GM12878 (cell line): Measurements from ENCODE around the gene AP1S3. TPM values are rescaled to one million over a fixed set of nuclear protein-coding genes. Genes with fewer than 3 reads are reported as not detected.

Experiments used
- ATAC-seq: fragments of 200-7000 bp; cut with Tn5 transposase; 3 replicates; pipeline ENCODE4 v1.9.1; 2020; ENCODE audit warnings: mild to moderate bottlenecking, moderate library complexity
- BruUV-seq: library from RNA; stranded (reverse); fragments of 400-500 nt; replicated peaks from 2 replicates; lab custom pipeline; 2021; lab: Mats Ljungman, UMichigan
- CTCF ChIA-PET: fragments of 300-600 bp; sonication (Branson Sonifier 250); formaldehyde crosslinking; extraction: SDS; loops from one replicate; lab custom pipeline; 2021; ENCODE audit warnings: inconsistent platforms; lab: Yijun Ruan, JAX
- POLR2A ChIA-PET: fragments of 350-600 bp; formaldehyde crosslinking; extraction: SDS; loops from one replicate; lab custom pipeline; 2021; ENCODE audit warnings: inconsistent platforms; lab: Charles Lee
- RAD21 ChIA-PET: fragments of 300-600 bp; sonication (Branson Sonifier 250); formaldehyde crosslinking; loops from one replicate; lab custom pipeline; 2023; ENCODE audit warnings: antibody characterized with exemption; ENCODE audit not compliant: unreplicated experiment; lab: Charles Lee
- SMC1A ChIA-PET: fragments of 300-600 bp; sonication (Branson Sonifier 250); formaldehyde crosslinking; loops from one replicate; lab custom pipeline; 2023; ENCODE audit not compliant: unreplicated experiment, uncharacterized antibody; lab: Charles Lee
- DNase-seq: peaks from one replicate; pipeline ENCODE4 v3.0.0-alpha.2; 2011; ENCODE audit warnings: low read depth, low spot score
- FAIRE-seq: peaks from 3 replicates; lab custom pipeline; 2011; peaks lifted over from hg19 to GRCh38; lab: Jason Lieb, UNC
- H2AFZ ChIP-seq: 2 replicates; pipeline ENCODE4 v1.6.0; 2011; ENCODE audit warnings: low read depth, low read length, control low read depth; ENCODE audit not compliant: control insufficient read depth
- H3K27ac ChIP-seq: 2 replicates; pipeline ENCODE4 v1.5.1; 2011; ENCODE audit warnings: control low read depth; ENCODE audit not compliant: control insufficient read depth, insufficient read depth
- H3K27me3 ChIP-seq, 2 experiments: replicated peaks in 1 of 2; 2 replicates each; pipeline versions ENCODE4 v1.6.0 to v1.6.1; 2011; ENCODE audit warnings: low read length in 1 of 2; ENCODE audit not compliant: control insufficient read depth in 2 of 2, insufficient read depth in 2 of 2
- H3K36me3 ChIP-seq, 2 experiments: 2 replicates each; pipeline ENCODE4 v1.5.1; 2011; ENCODE audit warnings: low read length in 1 of 2; ENCODE audit not compliant: control insufficient read depth in 2 of 2, insufficient read depth in 2 of 2
- H3K4me1 ChIP-seq: 2 replicates; pipeline ENCODE4 v1.6.1; 2011; ENCODE audit warnings: mild to moderate bottlenecking, low read length, moderate library complexity, mixed read lengths; ENCODE audit not compliant: control insufficient read depth, insufficient read depth
- H3K4me2 ChIP-seq: 2 replicates; pipeline ENCODE4 v1.6.0; 2011; ENCODE audit warnings: control low read depth; ENCODE audit not compliant: control insufficient read depth, insufficient read depth
- H3K4me3 ChIP-seq: fragments of 200-600 bp; sonication (generic); 2 replicates; pipeline ENCODE4 v1.5.1; 2016
- H3K79me2 ChIP-seq: 2 replicates; pipeline ENCODE4 v1.6.0; 2011; ENCODE audit warnings: low read length; ENCODE audit not compliant: control insufficient read depth, insufficient read depth
- H3K9ac ChIP-seq: 2 replicates; pipeline ENCODE4 v1.8.0; 2011; ENCODE audit warnings: low read length, control low read depth, mixed read lengths; ENCODE audit not compliant: control insufficient read depth, insufficient read depth
- H3K9me3 ChIP-seq: replicated peaks from 3 replicates; pipeline ENCODE4 v1.5.1; 2011; ENCODE audit warnings: mild to moderate bottlenecking, low read length; ENCODE audit not compliant: control insufficient read depth, insufficient read depth
- H4K20me1 ChIP-seq: 2 replicates; pipeline ENCODE4 v1.6.0; 2011; ENCODE audit not compliant: control insufficient read depth, insufficient read depth
- CBX3 ChIP-seq: fragments of 200-600 bp; sonication (generic); IDR thresholded peaks from 2 replicates; pipeline ENCODE4 v1.6.1; 2016; ENCODE audit warnings: low read depth, borderline replicate concordance
- HDGF ChIP-seq: fragments of 450-650 bp; IDR thresholded peaks from 2 replicates; pipeline ENCODE4 v1.6.1; 2016; ENCODE audit warnings: antibody characterized with exemption
- NFYB ChIP-seq: IDR thresholded peaks from 2 replicates; pipeline ENCODE4 v1.6.1; 2011; ENCODE audit warnings: low read depth, mild to moderate bottlenecking, low read length, improper control_type of control experiment, moderate library complexity; ENCODE audit not compliant: insufficient read depth
- RCOR1 ChIP-seq: conservative IDR thresholded peaks from 2 replicates; pipeline ENCODE4 v1.6.1; 2012; ENCODE audit warnings: low read depth, low read length, improper control_type of control experiment
- SIN3A ChIP-seq: IDR thresholded peaks from 2 replicates; pipeline ENCODE4 v1.6.1; 2012; ENCODE audit warnings: low read depth, low read length, improper control_type of control experiment
- SMC3 ChIP-seq: IDR thresholded peaks from 2 replicates; pipeline ENCODE4 v1.6.1; 2011; ENCODE audit warnings: low read length, improper control_type of control experiment, borderline replicate concordance
- SREBF1 ChIP-seq: IDR thresholded peaks from 2 replicates; pipeline ENCODE4 v1.6.1; 2012; ENCODE audit warnings: mild to moderate bottlenecking, low read length
- WRNIP1 ChIP-seq: IDR thresholded peaks from 2 replicates; pipeline ENCODE4 v1.6.1; 2011; ENCODE audit warnings: low read depth, low read length, improper control_type of control experiment, borderline replicate concordance
- WGBS: methylation state at CpG from one replicate; pipeline ENCODE4 v1.1.6; 2016; ENCODE audit warnings: low lambda C conversion rate; ENCODE audit not compliant: insufficient replicate concordance, insufficient coverage; ENCODE audit errors: missing lambda C conversion rate; 5-methylcytosine and 5-hydroxymethylcytosine counted together
- in situ Hi-C: fragments of 300-500 bp; cut with MboI; formaldehyde crosslinking; loops from 9 replicates; pipeline ENCODE4 v1.14.3; 2018; ENCODE audit warnings: mixed read lengths
- intact Hi-C: fragments of 100-400 bp; cut with micrococcal nuclease; formaldehyde crosslinking; loops from one replicate; pipeline ENCODE4 v1.14.2; 2022; ENCODE audit not compliant: unreplicated experiment
- polyA plus RNA-seq, 11 experiments: library from polyadenylated mRNA; depleted of rRNA in 4 of 11; unstranded in 6 of 11; stranded (reverse) in 5 of 11; fragments of >200 nt; fragmentation: Nextera tagmentation in 4 of 11; fragmentation: Illumina TruSeq in 1 of 11; extraction: Ambion mirVana in 4 of 11; extraction: Trizol in 1 of 11; gene quantifications; 1 replicate in 1 of 11; 2 replicates in 10 of 11; pipeline versions ENCODE4 v1.2.1 to v1.2.3, GENCODE V29; 2011 to 2016; ENCODE audit warnings: inconsistent platforms in 2 of 11, missing spikeins in 2 of 11, low read depth in 1 of 11
- total RNA-seq, 4 experiments: library from RNA; depleted of rRNA in 3 of 4; stranded (reverse); fragments of >200 nt in 3 of 4; fragmentation: Illumina TruSeq in 1 of 4; extraction: Trizol in 1 of 4; gene quantifications; 2 replicates each; pipeline versions ENCODE4 v1.2.1 to v1.2.3, GENCODE V29; 2013 to 2021
- TF ChIP-seq, protein P1 (sequence below): fragments of 450-650 bp; formaldehyde crosslinking; IDR thresholded peaks from 2 replicates; pipeline ENCODE4 v1.5.0; 2022; ENCODE audit warnings: mild to moderate bottlenecking, missing genetic modification characterization
- TF ChIP-seq, protein P2 (sequence below): fragments of 450-650 bp; formaldehyde crosslinking; IDR thresholded peaks from 2 replicates; pipeline ENCODE4 v1.4.0; 2020; ENCODE audit warnings: mild to moderate bottlenecking, moderate library complexity
- TF ChIP-seq, protein P3 (sequence below), 3 experiments: IDR thresholded peaks in 2 of 3; conservative IDR thresholded peaks in 1 of 3; 2 replicates each; pipeline ENCODE4 v1.5.1; 2011; ENCODE audit warnings: low read depth in 3 of 3, low read length in 3 of 3, mild to moderate bottlenecking in 3 of 3, control low read depth in 2 of 3, moderate library complexity in 2 of 3, inconsistent platforms in 1 of 3, mixed read lengths in 1 of 3; ENCODE audit not compliant: control insufficient read depth in 2 of 3, insufficient read depth in 1 of 3; ENCODE audit errors: extremely low read depth in 1 of 3

Gene AP1S3
- total and polyA plus RNA-seq, 10 of the 15 experiments (the other 5 are each of a cell fraction or from before 2014, with no cell fraction given): 2.6 to 14.3 (median 9.2) TPM

DNA sequence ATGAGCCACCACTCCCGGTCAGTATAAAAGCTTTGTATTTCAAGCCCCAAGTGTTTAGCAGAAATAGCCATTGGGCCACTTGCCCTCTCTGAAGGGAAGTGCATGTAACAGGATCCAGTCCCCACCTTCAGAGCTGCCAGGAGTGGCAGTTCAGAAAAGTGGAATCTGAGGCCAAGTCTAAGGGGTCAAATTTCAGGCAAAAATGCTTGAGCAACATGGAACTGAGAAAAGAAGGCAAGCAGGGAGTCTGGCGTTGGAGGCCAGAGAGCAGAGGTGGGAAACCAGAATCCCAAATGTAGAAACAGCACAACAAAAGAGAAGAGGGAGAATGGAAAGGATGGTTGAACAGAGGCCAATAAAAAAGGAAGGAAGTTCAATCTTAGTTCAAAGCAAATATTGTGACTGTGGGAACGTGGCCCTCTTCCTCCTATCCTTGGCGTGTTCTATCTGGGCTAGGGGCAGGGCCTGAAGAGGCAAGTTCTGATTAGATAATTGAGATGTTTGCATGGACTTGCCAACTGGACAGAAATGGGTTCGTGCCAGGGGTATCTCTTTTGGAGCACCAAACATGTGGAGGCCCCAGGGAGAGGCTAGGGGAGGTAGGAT lies 102.2 kb downstream of the AP1S3 start:
- Histone ChIP-seq H3K9me3 (no peaks in the 10 kb centered on the region; the same call in 2 of the 3 replicates), H4K20me1 (no peaks in the 10 kb centered on the region), H3K27me3 (no peaks in the 10 kb centered on the region), H3K36me3 (no peaks in the 10 kb centered on the region), H2AFZ (no peak overlapping the region), H3K9ac (no peak overlapping the region), H3K4me3 (no peak overlapping the region)
- no peak for ATAC-seq
- ChIA-PET POLR2A (no interaction called here), SMC1A (no interaction called here)
- 34% methylated on average over 5 of the region's 5 CpGs for WGBS
- in situ Hi-C loops (no loop called here), intact Hi-C loops (no loop called here)
- no TSS peak for BruUV-seq
- TF ChIP-seq, protein P1, sequence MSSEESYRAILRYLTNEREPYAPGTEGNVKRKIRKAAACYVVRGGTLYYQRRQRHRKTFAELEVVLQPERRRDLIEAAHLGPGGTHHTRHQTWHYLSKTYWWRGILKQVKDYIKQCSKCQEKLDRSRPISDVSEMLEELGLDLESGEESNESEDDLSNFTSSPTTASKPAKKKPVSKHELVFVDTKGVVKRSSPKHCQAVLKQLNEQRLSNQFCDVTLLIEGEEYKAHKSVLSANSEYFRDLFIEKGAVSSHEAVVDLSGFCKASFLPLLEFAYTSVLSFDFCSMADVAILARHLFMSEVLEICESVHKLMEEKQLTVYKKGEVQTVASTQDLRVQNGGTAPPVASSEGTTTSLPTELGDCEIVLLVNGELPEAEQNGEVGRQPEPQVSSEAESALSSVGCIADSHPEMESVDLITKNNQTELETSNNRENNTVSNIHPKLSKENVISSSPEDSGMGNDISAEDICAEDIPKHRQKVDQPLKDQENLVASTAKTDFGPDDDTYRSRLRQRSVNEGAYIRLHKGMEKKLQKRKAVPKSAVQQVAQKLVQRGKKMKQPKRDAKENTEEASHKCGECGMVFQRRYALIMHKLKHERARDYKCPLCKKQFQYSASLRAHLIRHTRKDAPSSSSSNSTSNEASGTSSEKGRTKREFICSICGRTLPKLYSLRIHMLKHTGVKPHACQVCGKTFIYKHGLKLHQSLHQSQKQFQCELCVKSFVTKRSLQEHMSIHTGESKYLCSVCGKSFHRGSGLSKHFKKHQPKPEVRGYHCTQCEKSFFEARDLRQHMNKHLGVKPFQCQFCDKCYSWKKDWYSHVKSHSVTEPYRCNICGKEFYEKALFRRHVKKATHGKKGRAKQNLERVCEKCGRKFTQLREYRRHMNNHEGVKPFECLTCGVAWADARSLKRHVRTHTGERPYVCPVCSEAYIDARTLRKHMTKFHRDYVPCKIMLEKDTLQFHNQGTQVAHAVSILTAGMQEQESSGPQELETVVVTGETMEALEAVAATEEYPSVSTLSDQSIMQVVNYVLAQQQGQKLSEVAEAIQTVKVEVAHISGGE (CRISPR knock-in tag): no peak
- TF ChIP-seq NFYB: no peak
- TF ChIP-seq HDGF: no peak
- TF ChIP-seq, protein P2, sequence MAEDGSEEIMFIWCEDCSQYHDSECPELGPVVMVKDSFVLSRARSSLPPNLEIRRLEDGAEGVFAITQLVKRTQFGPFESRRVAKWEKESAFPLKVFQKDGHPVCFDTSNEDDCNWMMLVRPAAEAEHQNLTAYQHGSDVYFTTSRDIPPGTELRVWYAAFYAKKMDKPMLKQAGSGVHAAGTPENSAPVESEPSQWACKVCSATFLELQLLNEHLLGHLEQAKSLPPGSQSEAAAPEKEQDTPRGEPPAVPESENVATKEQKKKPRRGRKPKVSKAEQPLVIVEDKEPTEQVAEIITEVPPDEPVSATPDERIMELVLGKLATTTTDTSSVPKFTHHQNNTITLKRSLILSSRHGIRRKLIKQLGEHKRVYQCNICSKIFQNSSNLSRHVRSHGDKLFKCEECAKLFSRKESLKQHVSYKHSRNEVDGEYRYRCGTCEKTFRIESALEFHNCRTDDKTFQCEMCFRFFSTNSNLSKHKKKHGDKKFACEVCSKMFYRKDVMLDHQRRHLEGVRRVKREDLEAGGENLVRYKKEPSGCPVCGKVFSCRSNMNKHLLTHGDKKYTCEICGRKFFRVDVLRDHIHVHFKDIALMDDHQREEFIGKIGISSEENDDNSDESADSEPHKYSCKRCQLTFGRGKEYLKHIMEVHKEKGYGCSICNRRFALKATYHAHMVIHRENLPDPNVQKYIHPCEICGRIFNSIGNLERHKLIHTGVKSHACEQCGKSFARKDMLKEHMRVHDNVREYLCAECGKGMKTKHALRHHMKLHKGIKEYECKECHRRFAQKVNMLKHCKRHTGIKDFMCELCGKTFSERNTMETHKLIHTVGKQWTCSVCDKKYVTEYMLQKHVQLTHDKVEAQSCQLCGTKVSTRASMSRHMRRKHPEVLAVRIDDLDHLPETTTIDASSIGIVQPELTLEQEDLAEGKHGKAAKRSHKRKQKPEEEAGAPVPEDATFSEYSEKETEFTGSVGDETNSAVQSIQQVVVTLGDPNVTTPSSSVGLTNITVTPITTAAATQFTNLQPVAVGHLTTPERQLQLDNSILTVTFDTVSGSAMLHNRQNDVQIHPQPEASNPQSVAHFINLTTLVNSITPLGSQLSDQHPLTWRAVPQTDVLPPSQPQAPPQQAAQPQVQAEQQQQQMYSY (CRISPR knock-in tag): no peak
- TF ChIP-seq, protein P3, sequence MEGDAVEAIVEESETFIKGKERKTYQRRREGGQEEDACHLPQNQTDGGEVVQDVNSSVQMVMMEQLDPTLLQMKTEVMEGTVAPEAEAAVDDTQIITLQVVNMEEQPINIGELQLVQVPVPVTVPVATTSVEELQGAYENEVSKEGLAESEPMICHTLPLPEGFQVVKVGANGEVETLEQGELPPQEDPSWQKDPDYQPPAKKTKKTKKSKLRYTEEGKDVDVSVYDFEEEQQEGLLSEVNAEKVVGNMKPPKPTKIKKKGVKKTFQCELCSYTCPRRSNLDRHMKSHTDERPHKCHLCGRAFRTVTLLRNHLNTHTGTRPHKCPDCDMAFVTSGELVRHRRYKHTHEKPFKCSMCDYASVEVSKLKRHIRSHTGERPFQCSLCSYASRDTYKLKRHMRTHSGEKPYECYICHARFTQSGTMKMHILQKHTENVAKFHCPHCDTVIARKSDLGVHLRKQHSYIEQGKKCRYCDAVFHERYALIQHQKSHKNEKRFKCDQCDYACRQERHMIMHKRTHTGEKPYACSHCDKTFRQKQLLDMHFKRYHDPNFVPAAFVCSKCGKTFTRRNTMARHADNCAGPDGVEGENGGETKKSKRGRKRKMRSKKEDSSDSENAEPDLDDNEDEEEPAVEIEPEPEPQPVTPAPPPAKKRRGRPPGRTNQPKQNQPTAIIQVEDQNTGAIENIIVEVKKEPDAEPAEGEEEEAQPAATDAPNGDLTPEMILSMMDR (IDR thresholded peaks at IDR 0.05 in 2 of 3, conservative IDR thresholded peaks at IDR 0.05 in 1 of 3; ENCODE audit: control insufficient read depth in 2 of 3, extremely low read depth in 1 of 3, insufficient read depth in 1 of 3, low read depth in 3 of 3, low read length in 3 of 3): no peak
- no peak for TF ChIP-seq CBX3
- TF ChIP-seq SMC3: no peak
- no peak for TF ChIP-seq RCOR1
- TF ChIP-seq SIN3A: no peak
- no peak for TF ChIP-seq WRNIP1
- TF ChIP-seq SREBF1: no peak
- TF ChIP-seq, all 136 proteins: peak for 0
- no peak for FAIRE-seq
- ChIA-PET RAD21 (no interaction called here), CTCF (no interaction called here)
- Histone ChIP-seq H3K79me2 (no peaks in the 10 kb centered on the region), H3K27ac (no peak overlapping the region), H3K4me2 (no peak overlapping the region), H3K4me1 (no peaks in the 10 kb centered on the region)
- DNase-seq: no peak
